Adipose tissue (tissue), 3 donors: ENCODE measurements around the gene PADI1. TPM values are rescaled to one million over a fixed set of nuclear protein-coding genes. Genes with fewer than 3 reads are reported as not detected.

Source experiments
- H3K27ac ChIP-seq: one replicate; pipeline ENCODE4 v1.5.1; 2013; ENCODE audit warnings: low read depth, low read length
- WGBS, 3 donors: extraction: QIAGEN DNeasy Blood & Tissue Kit; methylation state at CpG; one replicate each; pipeline ENCODE4 v1.1.7; 2013; 5-methylcytosine and 5-hydroxymethylcytosine counted together
- polyA plus RNA-seq, 3 donors: library from polyadenylated mRNA; stranded (reverse); fragments of 200-250 nt; gene quantifications; one replicate each; pipeline ENCODE4 v1.2.3, GENCODE V29; 2013
- donor health status: healthy with polysubstance abuse.
- donor health status: Bipolar disorder and iron deficiency.
- donor health status: healthy.

The PADI1 gene
- polyA plus RNA-seq: under 1 TPM in 2 of 3 donors, not detected in 1; 0.03 to 0.21 TPM

GRCh38 chr1:17204546-17205440 lies at the start of gene PADI1:
TSS of gene PADI1 (plus strand) at chr1:17205128. CDS start at chr1:17205218, 90 bp downstream.
- H3K27ac ChIP-seq: no peak within 1 kb of the TSS
- 65 to 75% (median 74%) methylated on average over 9 of the region's 9 CpGs for WGBS, 3 donors

GRCh38 chr1:17155257-17155920 lies 49.5 kb upstream of the PADI1 start:
- no peak overlapping the region for H3K27ac ChIP-seq
- WGBS, 3 donors: 14 to 35% (median 27%) methylated on average over 2 of the region's 2 CpGs

GRCh38 chr1:17156108-17156507 lies 48.8 kb upstream of the PADI1 start:
- 55 to 67% (median 58%) methylated on average over 3 of the region's 3 CpGs for WGBS, 3 donors
- H3K27ac ChIP-seq: no peak overlapping the region

- no peak overlapping the region for H3K27ac ChIP-seq
- WGBS, 3 donors: 94 to 100% (median 95%) methylated on average over 2 of the region's 2 CpGs
Observed at GRCh38 chr1:17158961-17159360, 46.0 kb upstream of the PADI1 start.

- H3K27ac ChIP-seq: no peak overlapping the region
- 80 to 86% (median 80%) methylated on average over 3 of the region's 3 CpGs for WGBS, 3 donors
Observed at GRCh38 chr1:17161137-17161740, 43.7 kb upstream of the PADI1 start.

GRCh38 chr1:17161926-17162800 lies 42.8 kb upstream of the PADI1 start:
- no peak overlapping the region for H3K27ac ChIP-seq
- 80 to 83% (median 82%) methylated on average over 20 of the region's 20 CpGs for WGBS, 3 donors

- H3K27ac ChIP-seq: no peak overlapping the region
- 74 to 84% (median 81%) methylated on average over 7 of the region's 7 CpGs for WGBS, 3 donors
Observed at GRCh38 chr1:17162941-17163340, 42.0 kb upstream of the PADI1 start.

- 77 to 90% (median 90%) methylated on average over 7 of the region's 7 CpGs for WGBS, 3 donors
- no peak overlapping the region for H3K27ac ChIP-seq
Observed at GRCh38 chr1:17163371-17163770, 41.6 kb upstream of the PADI1 start.

- 67 to 81% (median 77%) methylated on average over 16 of the region's 16 CpGs for WGBS, 3 donors
- H3K27ac ChIP-seq: no peak overlapping the region
Observed at GRCh38 chr1:17163789-17164666, 40.9 kb upstream of the PADI1 start.

- H3K27ac ChIP-seq: no peak overlapping the region
- WGBS, 3 donors: 50 to 92% (median 71%) methylated on average over 1 of the region's 1 CpG
Observed at GRCh38 chr1:17165823-17166222, 39.1 kb upstream of the PADI1 start.

GRCh38 chr1:17167041-17167785 lies 37.7 kb upstream of the PADI1 start:
- H3K27ac ChIP-seq: no peak overlapping the region
- WGBS, 3 donors: 26 to 38% (median 28%) methylated on average over 4 of the region's 4 CpGs

- whole genome bisulfite sequencing, 3 donors: 72 to 86% (median 78%) methylated on average over 5 of the region's 5 CpGs
- H3K27ac ChIP-seq: no peak overlapping the region
Observed at GRCh38 chr1:17167786-17168090, 37.2 kb upstream of the PADI1 start.

GRCh38 chr1:17168091-17168876 lies 36.6 kb upstream of the PADI1 start:
- no peak overlapping the region for H3K27ac ChIP-seq
- 43 to 66% (median 62%) methylated on average over 13 of the region's 13 CpGs for WGBS, 3 donors

GRCh38 chr1:17170571-17170970 lies 34.4 kb upstream of the PADI1 start:
- no peak overlapping the region for H3K27ac ChIP-seq

- WGBS, 3 donors: 68 to 71% (median 69%) methylated on average over 3 of the region's 3 CpGs
- no peak overlapping the region for H3K27ac ChIP-seq
Observed at GRCh38 chr1:17173217-17173616, 31.7 kb upstream of the PADI1 start.

GRCh38 chr1:17176306-17177061 lies 28.4 kb upstream of the PADI1 start:
- WGBS, 3 donors: 78 to 87% (median 83%) methylated on average over 6 of the region's 6 CpGs
- H3K27ac ChIP-seq: no peak overlapping the region
